Endothelial cell of umbilical vein (primary cell): ENCODE data around the gene TMEM169. TPM values are rescaled to one million over a fixed set of nuclear protein-coding genes. Genes with fewer than 3 reads are reported as not detected.

Experiments used
- BruUV-seq: library from RNA; stranded (reverse); fragments of 400-500 nt; replicated peaks from 2 replicates; lab custom pipeline; 2021; lab: Mats Ljungman, UMichigan
- CTCF ChIA-PET: fragments of 300-600, 350-600 bp; sonication (Branson Sonifier 250); formaldehyde crosslinking; loops from one replicate; lab custom pipeline; 2021; ENCODE audit warnings: antibody characterized with exemption, inconsistent platforms; lab: Charles Lee
- POLR2A ChIA-PET: fragments of 300-600, 350-600 bp; sonication (Branson Sonifier 250); formaldehyde crosslinking; loops from one replicate; lab custom pipeline; 2021; ENCODE audit warnings: antibody characterized with exemption, inconsistent platforms; lab: Charles Lee
- DNase-seq: peaks from one replicate; pipeline ENCODE4 v3.0.0-alpha.2; 2011; ENCODE audit warnings: low read depth, low spot score
- FAIRE-seq: peaks from 2 replicates; lab custom pipeline; 2011; peaks lifted over from hg19 to GRCh38; lab: Jason Lieb, UNC
- H2AFZ ChIP-seq: 2 replicates; pipeline ENCODE4 v1.6.0; 2012; ENCODE audit warnings: low read depth, low read length, control low read depth, inconsistent platforms
- H3K27ac ChIP-seq: 2 replicates; pipeline ENCODE4 v1.5.1; 2011; ENCODE audit warnings: low read depth, mild to moderate bottlenecking, control low read depth, low read length, moderate library complexity; ENCODE audit not compliant: insufficient read depth
- H3K27me3 ChIP-seq, 2 experiments: 2 replicates each; pipeline versions ENCODE4 v1.6.0 to v1.6.1; 2011; ENCODE audit warnings: low read length in 2 of 2, mixed read lengths in 1 of 2; ENCODE audit not compliant: control insufficient read depth in 2 of 2, insufficient read depth in 2 of 2
- H3K36me3 ChIP-seq, 2 experiments: 2 replicates in 1 of 2; 3 replicates in 1 of 2; pipeline ENCODE4 v1.5.1; 2011; ENCODE audit warnings: low read length in 2 of 2, mild to moderate bottlenecking in 1 of 2, moderate library complexity in 1 of 2; ENCODE audit not compliant: control insufficient read depth in 2 of 2, insufficient read depth in 2 of 2; ENCODE audit errors: extremely low read depth in 1 of 2
- H3K4me1 ChIP-seq: 3 replicates; pipeline ENCODE4 v1.5.1; 2011; ENCODE audit warnings: mild to moderate bottlenecking, low read length; ENCODE audit not compliant: control insufficient read depth, insufficient read depth; ENCODE audit errors: extremely low read depth
- H3K4me2 ChIP-seq: 2 replicates; pipeline ENCODE4 v1.6.1; 2011; ENCODE audit warnings: low read length, control low read depth, mixed read lengths; ENCODE audit not compliant: insufficient read depth
- H3K4me3 ChIP-seq, 3 experiments: fragments of 200-600 bp in 1 of 3; sonication (generic), shearing (Covaris generic) in 1 of 3; replicated peaks in 1 of 3; 2 replicates each; pipeline ENCODE4 v1.5.1; 2011 to 2016; ENCODE audit warnings: control low read depth in 3 of 3, low read length in 3 of 3, mild to moderate bottlenecking in 2 of 3, inconsistent platforms in 1 of 3, low read depth in 1 of 3, moderate library complexity in 1 of 3; ENCODE audit not compliant: insufficient read depth in 1 of 3
- H3K79me2 ChIP-seq: 2 replicates; pipeline ENCODE4 v1.6.0; 2012; ENCODE audit warnings: low read length, inconsistent platforms; ENCODE audit not compliant: control insufficient read depth, insufficient read depth
- H3K9ac ChIP-seq: replicated peaks from 2 replicates; pipeline ENCODE3; 2011; ENCODE audit warnings: low read length, control low read depth; ENCODE audit not compliant: insufficient read depth; ENCODE audit errors: extremely low read depth
- H3K9me1 ChIP-seq: replicated peaks from 3 replicates; pipeline ENCODE4 v1.6.0; 2011; ENCODE audit warnings: mild to moderate bottlenecking, low read length; ENCODE audit not compliant: control insufficient read depth, insufficient read depth; ENCODE audit errors: extremely low read depth
- H3K9me3 ChIP-seq: replicated peaks from 2 replicates; pipeline ENCODE4 v1.5.1; 2012; ENCODE audit warnings: low read length, inconsistent platforms; ENCODE audit not compliant: control insufficient read depth, insufficient read depth
- H4K20me1 ChIP-seq: replicated peaks from 2 replicates; pipeline ENCODE3; 2011; ENCODE audit warnings: mild to moderate bottlenecking, low read length; ENCODE audit not compliant: control insufficient read depth, insufficient read depth; ENCODE audit errors: extremely low read depth
- CTCF ChIP-seq, 2 donors: IDR thresholded peaks; 1 replicate in 1 of 2; 2 replicates in 1 of 2; pipeline ENCODE4 v1.5.1; 2011; ENCODE audit warnings: low read length in 2 of 2, mild to moderate bottlenecking in 2 of 2, moderate library complexity in 2 of 2, control low read depth in 1 of 2, inconsistent platforms in 1 of 2, low read depth in 1 of 2; ENCODE audit not compliant: insufficient read depth in 1 of 2; ENCODE audit errors: extremely low read depth in 1 of 2
- FOS ChIP-seq: IDR thresholded peaks from 2 replicates; pipeline ENCODE4 v1.6.1; 2011; ENCODE audit warnings: mild to moderate bottlenecking, low read length, moderate library complexity, borderline replicate concordance; ENCODE audit not compliant: insufficient read depth
- GATA2 ChIP-seq: IDR thresholded peaks from 2 replicates; pipeline ENCODE4 v1.7.0; 2011; ENCODE audit warnings: low read depth, mild to moderate bottlenecking, moderate library complexity, mixed read lengths, low read length; ENCODE audit not compliant: insufficient read length, insufficient read depth
- JUN ChIP-seq: IDR thresholded peaks from 2 replicates; pipeline ENCODE4 v1.6.1; 2011; ENCODE audit warnings: borderline replicate concordance, low read depth; ENCODE audit not compliant: insufficient read length, insufficient read depth
- dilution Hi-C: fragments of 300-500 bp; cut with MboI; formaldehyde crosslinking; loops from one replicate; pipeline ENCODE4 v1.15.0; 2019; ENCODE audit warnings: low sequenced_read_pairs; ENCODE audit not compliant: extremely low pct_ligation_motif_present
- intact Hi-C: fragments of 100-400 bp; cut with micrococcal nuclease; formaldehyde crosslinking; loops from one replicate; pipeline ENCODE4 v1.10.0; 2022
- polyA plus RNA-seq, 4 experiments: library from polyadenylated mRNA; depleted of rRNA in 3 of 4; stranded (reverse) in 3 of 4; unstranded in 1 of 4; fragments of >200 nt; gene quantifications; 2 replicates each; pipeline versions ENCODE4 v1.2.1 to v1.2.3, GENCODE V29; 2011 to 2012; ENCODE audit warnings: missing spikeins in 1 of 4
- total RNA-seq: library from RNA; stranded (reverse); gene quantifications from 2 replicates; pipeline ENCODE4 v1.2.3, GENCODE V29; 2021

TMEM169 gene
- total and polyA plus RNA-seq, 2 donors (not counting 3 experiments of a cell fraction or from before 2014, with no cell fraction given) = 0.20 TPM; not detected in 1

- no peak overlapping the region for H2AFZ ChIP-seq
- intact Hi-C loops = loop anchor here (5.0 to 10.0 kb wide), 2 partner anchors 285 to 517 kb away; partner anchors contain the start of gene IGFBP2
Measured at GRCh38 chr2:216117561-216118340, 36.0 kb downstream of the TMEM169 start.

More at GRCh38 chr2:216117561-216118340, 36.0 kb downstream of the TMEM169 start:
- BruUV-seq = no TSS peak
- Histone ChIP-seq H3K79me2 (peaks cover 67% of the 10 kb centered on the region), H3K4me3 (no peak overlapping the region), H3K36me3 (peaks cover 34 to 48% of the 10 kb centered on the region in 2 experiments), H3K4me1 (peaks cover 13% of the 10 kb centered on the region), H3K4me2 (no peak overlapping the region), H3K27me3 (no peaks in the 10 kb centered on the region), H4K20me1 (no peaks in the 10 kb centered on the region), H3K9me1 (no peaks in the 10 kb centered on the region), H3K9me3 (no peaks in the 10 kb centered on the region), H3K27ac (no peak overlapping the region), H3K9ac (no peak overlapping the region)
- TF ChIP-seq FOS (no peak), JUN (no peak), CTCF (IDR thresholded peaks at IDR 0.05; ENCODE audit: extremely low read depth in 1 of 2, insufficient read depth in 1 of 2, low read depth in 1 of 2, low read length in 2 of 2) (no peak), GATA2 (no peak)
- dilution Hi-C loops = no loop called here
- ChIA-PET POLR2A (no interaction called here), CTCF (interaction anchor here (0.6 to 1.3 kb wide), 2 partner anchors 9 to 82 kb away, joined by 3 to 5 read pairs; no protein-coding TSS in a partner anchor)
- no peak for FAIRE-seq
- no peak for DNase-seq
